Loucy (cell line): ENCODE data around the gene RNASE7.

Experiments
- H2AFZ ChIP-seq: fragments of 200-600 bp; sonication (generic); 2 replicates; pipeline ENCODE4 v1.6.0; 2016; ENCODE audit warnings: antibody characterized with exemption, mild to moderate bottlenecking, low read length, moderate library complexity
- H3F3A ChIP-seq: fragments of 200-600 bp; 2 replicates; pipeline ENCODE4 v1.6.0; 2016; ENCODE audit warnings: antibody characterized with exemption, low read depth, mild to moderate bottlenecking
- H3K27me3 ChIP-seq: fragments of 200-600 bp; sonication (generic); 2 replicates; pipeline ENCODE4 v1.6.1; 2014; ENCODE audit warnings: low read length, mild to moderate bottlenecking; ENCODE audit not compliant: insufficient read depth, poor library complexity, severe bottlenecking
- H3K36me3 ChIP-seq: fragments of 200-600 bp; sonication (generic); 2 replicates; pipeline ENCODE4 v1.6.1; 2016; ENCODE audit warnings: low read length; ENCODE audit not compliant: insufficient read depth
- H3K4me1 ChIP-seq: fragments of 200-600 bp; sonication (generic); 2 replicates; pipeline ENCODE4 v1.5.1; 2014; ENCODE audit warnings: low read length, mild to moderate bottlenecking; ENCODE audit not compliant: insufficient read depth, poor library complexity, severe bottlenecking
- H3K4me2 ChIP-seq: fragments of 200-600 bp; sonication (generic); 2 replicates; pipeline ENCODE4 v1.6.0; 2014; ENCODE audit warnings: antibody characterized with exemption, low read length, low read depth, mild to moderate bottlenecking; ENCODE audit not compliant: poor library complexity, severe bottlenecking
- H3K4me3 ChIP-seq: fragments of 200-600 bp; sonication (generic); 2 replicates; pipeline ENCODE4 v1.5.1; 2014; ENCODE audit warnings: low read length, mild to moderate bottlenecking, mixed read lengths; ENCODE audit not compliant: poor library complexity, severe bottlenecking
- H3K79me2 ChIP-seq: fragments of 200-600 bp; sonication (generic); 2 replicates; pipeline ENCODE4 v1.6.1; 2014; ENCODE audit warnings: low read length; ENCODE audit not compliant: insufficient read depth
- H3K9ac ChIP-seq: fragments of 200-600 bp; sonication (generic); 2 replicates; pipeline ENCODE4 v1.6.0; 2014; ENCODE audit warnings: mild to moderate bottlenecking, low read depth, low read length, moderate library complexity; ENCODE audit not compliant: poor library complexity, severe bottlenecking
- H3K9me2 ChIP-seq: fragments of 200-600 bp; sonication (generic); replicated peaks from 2 replicates; pipeline ENCODE4 v1.6.1; 2016; ENCODE audit warnings: low read depth, low read length, mixed read lengths
- H3K9me3 ChIP-seq: fragments of 200-600 bp; sonication (generic); 2 replicates; pipeline ENCODE4 v1.6.1; 2014; ENCODE audit warnings: mild to moderate bottlenecking, antibody characterized with exemption, low read length, low read depth; ENCODE audit not compliant: insufficient read depth
- H4K20me1 ChIP-seq: fragments of 200-600 bp; sonication (generic); 2 replicates; pipeline ENCODE4 v1.6.0; 2014; ENCODE audit warnings: antibody characterized with exemption, low read length, mild to moderate bottlenecking; ENCODE audit not compliant: insufficient read depth, poor library complexity, severe bottlenecking
- EZH2phosphoT487 ChIP-seq: fragments of 200-600 bp; IDR thresholded peaks from 2 replicates; pipeline ENCODE4 v1.6.1; 2018; ENCODE audit warnings: antibody characterized with exemption, mild to moderate bottlenecking, moderate library complexity, borderline replicate concordance
- TF ChIP-seq, protein P1 (sequence below): fragments of 200-600 bp; sonication (generic); conservative IDR thresholded peaks from 2 replicates; pipeline ENCODE4 v1.5.1; 2014; ENCODE audit warnings: mild to moderate bottlenecking, antibody characterized with exemption, low read length

Gene RNASE7

DNA sequence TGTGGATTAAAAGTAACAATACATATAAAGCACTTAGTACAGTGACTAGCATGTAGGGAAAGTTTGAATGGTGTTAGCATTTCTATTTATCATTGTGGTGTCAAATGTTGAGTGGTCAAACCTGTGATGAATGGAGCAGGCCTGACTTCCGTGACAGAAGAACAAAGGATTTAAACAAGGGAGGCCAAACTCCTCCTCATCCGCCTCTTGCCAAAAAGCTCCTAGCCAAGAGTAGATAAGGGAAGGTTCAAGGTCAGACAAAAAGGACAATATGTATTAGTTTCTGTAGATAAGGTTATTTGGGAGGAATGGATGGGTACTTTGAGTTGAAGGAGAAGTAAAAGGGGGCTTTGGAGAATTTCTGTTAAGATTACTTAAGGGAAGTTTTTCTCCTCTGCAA lies 6.5 kb downstream of the RNASE7 start:
- no peak overlapping the region for H3K4me2 ChIP-seq
- peaks cover 21% of the 10 kb centered on the region for H3K4me1 ChIP-seq
- H3K27me3 ChIP-seq: no peaks in the 10 kb centered on the region
- no peaks in the 10 kb centered on the region for H4K20me1 ChIP-seq
- H2AFZ ChIP-seq: no peak overlapping the region
- no peak overlapping the region for H3K9ac ChIP-seq
- no peaks in the 10 kb centered on the region for H3F3A ChIP-seq
- no peak for TF ChIP-seq EZH2phosphoT487
- TF ChIP-seq, protein P1, sequence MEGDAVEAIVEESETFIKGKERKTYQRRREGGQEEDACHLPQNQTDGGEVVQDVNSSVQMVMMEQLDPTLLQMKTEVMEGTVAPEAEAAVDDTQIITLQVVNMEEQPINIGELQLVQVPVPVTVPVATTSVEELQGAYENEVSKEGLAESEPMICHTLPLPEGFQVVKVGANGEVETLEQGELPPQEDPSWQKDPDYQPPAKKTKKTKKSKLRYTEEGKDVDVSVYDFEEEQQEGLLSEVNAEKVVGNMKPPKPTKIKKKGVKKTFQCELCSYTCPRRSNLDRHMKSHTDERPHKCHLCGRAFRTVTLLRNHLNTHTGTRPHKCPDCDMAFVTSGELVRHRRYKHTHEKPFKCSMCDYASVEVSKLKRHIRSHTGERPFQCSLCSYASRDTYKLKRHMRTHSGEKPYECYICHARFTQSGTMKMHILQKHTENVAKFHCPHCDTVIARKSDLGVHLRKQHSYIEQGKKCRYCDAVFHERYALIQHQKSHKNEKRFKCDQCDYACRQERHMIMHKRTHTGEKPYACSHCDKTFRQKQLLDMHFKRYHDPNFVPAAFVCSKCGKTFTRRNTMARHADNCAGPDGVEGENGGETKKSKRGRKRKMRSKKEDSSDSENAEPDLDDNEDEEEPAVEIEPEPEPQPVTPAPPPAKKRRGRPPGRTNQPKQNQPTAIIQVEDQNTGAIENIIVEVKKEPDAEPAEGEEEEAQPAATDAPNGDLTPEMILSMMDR: no peak
- no peaks in the 10 kb centered on the region for H3K9me3 ChIP-seq
- H3K36me3 ChIP-seq: no peaks in the 10 kb centered on the region
- no peak overlapping the region for H3K4me3 ChIP-seq
- no peaks in the 10 kb centered on the region for H3K79me2 ChIP-seq
- H3K9me2 ChIP-seq: no peaks in the 10 kb centered on the region

DNA sequence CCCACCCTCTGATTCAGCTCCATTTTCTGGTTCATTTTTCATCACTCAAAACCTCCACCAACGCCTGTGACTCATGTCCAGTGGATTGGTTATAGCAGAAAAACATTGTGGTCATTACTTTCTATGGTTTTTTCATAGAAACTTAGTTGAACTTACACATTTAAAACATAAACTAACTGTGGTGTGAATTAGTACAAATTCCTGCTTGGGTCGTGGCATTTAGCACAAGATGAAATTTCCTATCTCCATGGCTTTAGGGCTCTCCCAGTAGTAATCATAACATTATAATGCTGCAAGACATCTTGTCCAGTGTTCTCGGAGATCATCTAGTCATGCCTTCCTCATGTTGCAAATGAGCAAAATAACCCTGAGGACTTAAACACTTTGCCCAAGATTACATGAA lies 7.1 kb downstream of the RNASE7 start:
- no peak overlapping the region for H2AFZ ChIP-seq
- H3K27me3 ChIP-seq: no peaks in the 10 kb centered on the region
- no peaks in the 10 kb centered on the region for H3K9me2 ChIP-seq
- H3F3A ChIP-seq: no peaks in the 10 kb centered on the region
- TF ChIP-seq EZH2phosphoT487: no peak
- TF ChIP-seq, protein P1: no peak
- peaks cover 21% of the 10 kb centered on the region for H3K4me1 ChIP-seq
- no peak overlapping the region for H3K4me2 ChIP-seq
- no peaks in the 10 kb centered on the region for H3K36me3 ChIP-seq
- H3K9ac ChIP-seq: no peak overlapping the region
- H3K9me3 ChIP-seq: no peaks in the 10 kb centered on the region
- no peaks in the 10 kb centered on the region for H4K20me1 ChIP-seq
- H3K79me2 ChIP-seq: no peaks in the 10 kb centered on the region
- H3K4me3 ChIP-seq: no peak overlapping the region

DNA sequence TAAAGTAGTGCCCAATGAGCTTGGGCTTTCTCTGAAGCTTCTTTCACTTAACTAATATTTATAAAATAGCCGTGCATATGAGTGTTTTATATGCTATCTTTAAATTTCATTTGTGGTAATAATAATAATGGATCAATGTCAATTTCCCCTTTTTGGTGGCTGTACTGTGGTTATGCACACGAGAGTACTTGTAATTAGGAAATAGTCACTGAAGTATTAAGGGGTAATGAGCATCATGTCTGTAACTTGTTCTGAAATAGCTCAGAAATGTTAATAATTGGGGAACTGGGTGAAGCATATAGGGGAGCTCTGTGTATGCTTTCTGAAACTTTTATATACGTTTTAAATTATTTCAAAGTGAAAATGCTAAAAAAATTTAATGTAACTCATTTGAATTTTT lies 8.4 kb downstream of the RNASE7 start:
- no peaks in the 10 kb centered on the region for H3K79me2 ChIP-seq
- no peaks in the 10 kb centered on the region for H3F3A ChIP-seq
- H3K4me3 ChIP-seq: no peak overlapping the region
- H3K36me3 ChIP-seq: no peaks in the 10 kb centered on the region
- H3K27me3 ChIP-seq: no peaks in the 10 kb centered on the region
- TF ChIP-seq EZH2phosphoT487: no peak
- no peak overlapping the region for H3K9ac ChIP-seq
- H4K20me1 ChIP-seq: no peaks in the 10 kb centered on the region
- no peak overlapping the region for H2AFZ ChIP-seq
- H3K9me3 ChIP-seq: no peaks in the 10 kb centered on the region
- peaks cover 13% of the 10 kb centered on the region for H3K4me1 ChIP-seq
- H3K9me2 ChIP-seq: no peaks in the 10 kb centered on the region
- H3K4me2 ChIP-seq: no peak overlapping the region
